Ishikawa (cell line): ENCODE data around the gene TAF11L4.

Experiments used
- TEAD4 ChIP-seq: IDR thresholded peaks from 2 replicates; pipeline ENCODE4 v1.6.1; 2012
- ZBTB7A ChIP-seq: IDR thresholded peaks from 2 replicates; pipeline ENCODE4 v1.6.1; 2012; ENCODE audit warnings: low read depth

DNA sequence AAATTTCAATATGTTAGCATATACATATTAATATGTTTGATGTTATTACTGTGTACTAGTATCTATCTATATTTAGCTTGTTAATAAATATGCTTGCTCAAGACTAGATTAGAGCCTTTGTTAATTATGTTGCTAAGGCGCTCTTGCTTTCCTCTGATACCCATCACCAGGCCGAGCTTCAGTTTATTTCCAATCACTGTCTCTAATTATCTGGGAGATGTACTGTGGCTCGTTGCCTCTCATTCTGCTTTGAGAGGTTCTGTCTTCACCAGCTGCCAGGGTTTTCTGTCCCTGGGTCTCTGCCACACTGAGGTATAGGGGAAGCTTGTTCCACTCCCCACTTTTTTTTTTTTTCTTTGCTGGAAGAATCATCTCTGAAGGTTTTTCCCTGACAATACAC, 44.6 kb upstream of the TAF11L4 start:
- TF ChIP-seq ZBTB7A: no peak
- no peak for TF ChIP-seq TEAD4
